Activated naive CD4-positive, alpha-beta T cell treated with anti-CD3 and anti-CD28 coated beads for 36 hours (primary cell): ENCODE measurements around the gene CCDC68. TPM values are rescaled to one million over a fixed set of nuclear protein-coding genes. Genes with fewer than 3 reads are reported as not detected.

Source experiments
- CTCF ChIA-PET: fragments of 350-600 bp; sonication (Branson Sonifier 250); formaldehyde crosslinking; loops from one replicate; lab custom pipeline; 2021; ENCODE audit warnings: antibody characterized with exemption; lab: Charles Lee
- DNase-seq: peaks from one replicate; pipeline ENCODE4 v3.0.0-alpha.2; 2020
- H3K27ac Mint-ChIP-seq: one replicate; pipeline ENCODE4 v1.8.0; 2021; ENCODE audit warnings: mild to moderate bottlenecking, mixed read lengths
- H3K27me3 Mint-ChIP-seq: one replicate; pipeline ENCODE4 v1.8.0; 2021; ENCODE audit warnings: low read depth, mixed read lengths
- H3K36me3 Mint-ChIP-seq: one replicate; pipeline ENCODE4 v1.8.0; 2021; ENCODE audit warnings: low read depth, mixed read lengths
- H3K4me1 Mint-ChIP-seq: one replicate; pipeline ENCODE4 v1.8.0; 2021; ENCODE audit warnings: low read depth, mixed read lengths
- H3K4me3 Mint-ChIP-seq: one replicate; pipeline ENCODE4 v1.8.0; 2021; ENCODE audit warnings: mild to moderate bottlenecking, moderate library complexity, mixed read lengths
- H3K9me3 Mint-ChIP-seq: one replicate; pipeline ENCODE4 v1.8.0; 2021; ENCODE audit warnings: mixed read lengths
- intact Hi-C: fragments of 100-400 bp; cut with micrococcal nuclease; formaldehyde crosslinking; loops from one replicate; pipeline ENCODE4 v1.15.1; 2023
- total RNA-seq, 2 experiments: library from RNA; stranded (reverse); gene quantifications; one replicate each; pipeline ENCODE4 v1.2.3, GENCODE V29; 2021

Gene CCDC68
- total RNA-seq, 2 experiments from 2014 or later: not detected

DNA sequence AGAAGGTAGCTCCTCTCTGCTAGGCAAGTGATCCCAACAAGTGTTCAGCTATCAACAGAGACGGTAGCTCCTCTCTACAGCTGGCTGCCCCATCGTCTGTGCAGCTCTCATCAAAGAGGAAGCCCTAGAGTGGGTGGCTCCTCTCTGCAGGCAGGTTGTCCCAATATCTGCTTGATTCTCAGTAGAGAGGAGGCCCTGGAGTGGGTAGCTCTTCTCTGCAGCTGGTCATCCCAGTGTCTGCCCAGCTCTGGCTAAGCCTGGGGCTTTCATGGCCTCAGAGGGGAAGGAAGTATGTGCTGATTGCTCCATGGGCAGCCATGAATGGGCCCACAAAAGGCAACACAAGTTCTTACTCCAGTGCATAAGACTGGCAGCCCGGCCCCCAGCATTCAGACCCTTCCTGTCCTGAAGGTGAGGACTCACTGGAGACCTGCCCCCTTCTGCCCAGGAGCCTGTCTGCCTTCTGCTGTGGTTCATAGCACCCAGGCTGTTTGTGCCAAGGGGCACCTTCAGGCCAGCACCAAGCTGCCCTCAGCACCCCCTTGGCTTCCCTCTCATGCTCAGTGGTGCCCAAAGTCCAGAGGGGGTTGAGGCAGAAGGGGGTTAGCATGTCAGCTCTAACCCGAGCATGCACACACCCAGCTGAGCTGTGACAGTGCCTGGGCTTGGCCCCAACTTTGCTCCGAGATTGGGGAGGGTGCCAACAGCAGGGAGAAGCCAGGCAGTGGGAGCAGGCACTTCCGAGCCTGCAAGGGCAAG lies 48.9 kb downstream of the CCDC68 start:
- Mint-ChIP-seq H3K4me1 (no peaks in the 10 kb centered on the region), H3K9me3 (no peaks in the 10 kb centered on the region), H3K27me3 (peaks cover 2% of the 10 kb centered on the region), H3K27ac (no peak overlapping the region), H3K36me3 (no peaks in the 10 kb centered on the region), H3K4me3 (no peak overlapping the region)
- intact Hi-C loops: no loop called here
- DNase-seq: no peak
- CTCF ChIA-PET: interaction anchor here (1.5 kb wide), 1 partner anchor 73 kb away, joined by 7 read pairs; no protein-coding TSS in a partner anchor

- Mint-ChIP-seq H3K9me3 (no peaks in the 10 kb centered on the region), H3K27me3 (peaks cover 2% of the 10 kb centered on the region), H3K4me1 (no peaks in the 10 kb centered on the region), H3K36me3 (no peaks in the 10 kb centered on the region), H3K4me3 (no peak overlapping the region), H3K27ac (no peak overlapping the region)
- no peak for DNase-seq
- intact Hi-C loops: no loop called here
- CTCF ChIA-PET: interaction anchor here (0.7 to 1.5 kb wide), 2 partner anchors 74 to 353 kb away, joined by 3 to 7 read pairs; no protein-coding TSS in a partner anchor
These were observed 49.7 kb downstream of the CCDC68 start for GRCh38 chr18:54909538-54909937.

DNA sequence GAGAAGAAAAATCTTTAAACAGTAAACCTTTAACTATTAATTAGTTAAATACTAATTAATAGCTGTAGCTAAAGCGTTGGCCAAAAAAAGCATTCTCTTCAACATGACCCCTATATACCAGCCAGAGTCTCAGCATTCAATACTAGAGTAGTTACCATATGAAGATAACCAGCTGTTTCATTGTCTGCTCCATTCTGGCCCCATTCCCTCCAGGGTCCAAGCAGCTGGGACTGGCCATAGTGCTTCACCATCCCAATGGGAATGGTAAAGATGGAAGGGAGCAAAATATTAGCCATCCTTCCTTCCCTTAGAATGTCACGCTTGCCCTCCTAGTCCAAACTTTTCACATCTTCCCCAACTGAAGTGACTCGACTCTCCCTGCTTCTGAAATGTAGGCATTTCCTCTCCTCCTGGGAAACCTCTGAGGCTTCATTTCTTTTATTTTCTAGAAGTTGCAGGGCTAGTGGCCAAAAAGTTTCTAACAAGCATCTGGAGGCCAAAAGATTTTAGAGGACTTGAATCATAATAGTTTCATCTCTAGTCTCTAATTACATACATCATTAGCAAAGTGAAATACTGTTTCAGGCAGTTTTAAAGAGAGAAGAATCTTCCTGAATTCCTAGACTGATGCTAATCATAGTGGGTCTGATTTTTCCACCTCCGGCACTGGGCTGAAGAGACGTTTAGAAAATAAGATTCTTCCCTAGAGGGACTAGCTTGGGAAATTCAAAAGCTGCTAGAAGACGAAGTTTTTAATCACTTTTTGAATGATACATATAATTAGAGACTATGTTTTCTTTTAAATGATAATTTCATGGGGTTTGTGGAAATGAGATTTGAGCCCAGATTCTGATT lies 52.7 kb downstream of the CCDC68 start:
- Mint-ChIP-seq H3K27me3 (peaks cover 2% of the 10 kb centered on the region), H3K9me3 (no peaks in the 10 kb centered on the region), H3K27ac (no peak overlapping the region), H3K4me3 (no peak overlapping the region), H3K36me3 (no peaks in the 10 kb centered on the region), H3K4me1 (no peaks in the 10 kb centered on the region)
- no peak for DNase-seq
- CTCF ChIA-PET: no interaction called here
- intact Hi-C loops: no loop called here

- DNase-seq: no peak
- no peak overlapping the region for H3K27ac Mint-ChIP-seq
- no peak overlapping the region for H3K4me3 Mint-ChIP-seq
- peaks cover 2% of the 10 kb centered on the region for H3K27me3 Mint-ChIP-seq
- no peaks in the 10 kb centered on the region for H3K4me1 Mint-ChIP-seq
- no peaks in the 10 kb centered on the region for H3K36me3 Mint-ChIP-seq
- H3K9me3 Mint-ChIP-seq: no peaks in the 10 kb centered on the region
- intact Hi-C loops: no loop called here
- CTCF ChIA-PET: no interaction called here
These were observed 53.6 kb downstream of the CCDC68 start for GRCh38 chr18:54905629-54906028.

- no peaks in the 10 kb centered on the region for H3K9me3 Mint-ChIP-seq
- no peak overlapping the region for H3K27ac Mint-ChIP-seq
- intact Hi-C loops: no loop called here
- H3K4me3 Mint-ChIP-seq: no peak overlapping the region
- no peaks in the 10 kb centered on the region for H3K36me3 Mint-ChIP-seq
- DNase-seq: no peak
- H3K27me3 Mint-ChIP-seq: peaks cover 2% of the 10 kb centered on the region
- no peaks in the 10 kb centered on the region for H3K4me1 Mint-ChIP-seq
- CTCF ChIA-PET: no interaction called here
These were observed 54.7 kb downstream of the CCDC68 start for GRCh38 chr18:54904581-54904980.

DNA sequence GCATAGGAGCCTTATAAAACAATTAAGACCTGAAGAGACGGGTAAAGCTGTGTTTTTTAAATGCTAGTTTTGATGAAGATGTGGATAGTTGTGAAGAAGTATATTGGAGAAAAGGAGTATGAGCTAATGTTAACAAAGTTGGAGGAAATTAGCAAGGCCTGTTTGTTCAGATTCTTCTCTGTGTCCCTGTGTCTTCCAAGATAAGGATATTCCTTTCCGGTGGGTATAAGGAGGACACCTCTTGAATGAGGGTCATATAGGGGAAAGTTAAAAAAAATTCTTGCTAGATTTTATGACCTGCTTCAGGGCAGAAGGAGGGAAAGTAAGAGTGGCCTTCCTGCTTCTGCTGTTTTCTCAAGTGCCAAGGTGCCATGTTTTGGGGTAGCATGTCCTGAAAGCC lies 59.0 kb downstream of the CCDC68 start:
- no peak for DNase-seq
- no peak overlapping the region for H3K27ac Mint-ChIP-seq
- H3K9me3 Mint-ChIP-seq: no peaks in the 10 kb centered on the region
- H3K4me3 Mint-ChIP-seq: no peak overlapping the region
- CTCF ChIA-PET: no interaction called here
- H3K4me1 Mint-ChIP-seq: no peaks in the 10 kb centered on the region
- H3K36me3 Mint-ChIP-seq: no peaks in the 10 kb centered on the region
- intact Hi-C loops: no loop called here
- H3K27me3 Mint-ChIP-seq: no peaks in the 10 kb centered on the region

- no peak for DNase-seq
- Mint-ChIP-seq H3K27me3 (no peaks in the 10 kb centered on the region), H3K9me3 (no peaks in the 10 kb centered on the region), H3K4me1 (no peaks in the 10 kb centered on the region), H3K36me3 (no peaks in the 10 kb centered on the region), H3K4me3 (no peak overlapping the region), H3K27ac (no peak overlapping the region)
- CTCF ChIA-PET: interaction anchor here (0.7 kb wide), 1 partner anchor 579 kb away, joined by 3 read pairs; no protein-coding TSS in a partner anchor
- intact Hi-C loops: no loop called here
These were observed 59.8 kb downstream of the CCDC68 start for GRCh38 chr18:54899500-54899899.

GRCh38 chr18:54888933-54889332 lies 70.3 kb downstream of the CCDC68 start:
- Mint-ChIP-seq H3K4me1 (peaks cover 2% of the 10 kb centered on the region), H3K36me3 (no peaks in the 10 kb centered on the region), H3K9me3 (no peaks in the 10 kb centered on the region), H3K27me3 (no peaks in the 10 kb centered on the region), H3K27ac (no peak overlapping the region), H3K4me3 (no peak overlapping the region)
- CTCF ChIA-PET: no interaction called here
- intact Hi-C loops: no loop called here
- DNase-seq: no peak

DNA sequence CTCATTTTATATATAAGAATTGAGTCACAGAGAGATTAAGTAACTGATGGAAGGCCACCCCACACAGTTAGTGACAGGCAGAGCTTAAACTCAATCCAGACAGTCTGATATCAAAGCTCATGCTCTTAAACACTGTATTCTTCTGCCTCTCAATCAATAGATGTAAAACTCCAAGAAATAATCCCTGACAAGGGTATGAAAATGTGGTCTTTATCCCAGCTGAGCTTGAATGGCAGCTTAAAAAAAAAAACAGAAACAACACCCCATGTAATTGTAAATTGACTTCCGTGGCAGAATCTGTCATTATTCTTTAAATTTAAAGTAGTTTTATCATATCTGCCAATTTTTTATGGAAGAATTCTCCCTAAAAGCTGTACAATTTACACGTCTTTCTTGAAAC lies 70.9 kb downstream of the CCDC68 start:
- CTCF ChIA-PET: no interaction called here
- no peak for DNase-seq
- Mint-ChIP-seq H3K27me3 (no peaks in the 10 kb centered on the region), H3K9me3 (no peaks in the 10 kb centered on the region), H3K4me3 (no peak overlapping the region), H3K4me1 (peaks cover 2% of the 10 kb centered on the region), H3K27ac (no peak overlapping the region), H3K36me3 (no peaks in the 10 kb centered on the region)
- intact Hi-C loops: no loop called here

- Mint-ChIP-seq H3K27me3 (no peaks in the 10 kb centered on the region), H3K4me3 (no peak overlapping the region), H3K27ac (no peak overlapping the region), H3K36me3 (no peaks in the 10 kb centered on the region), H3K4me1 (peaks cover 2% of the 10 kb centered on the region), H3K9me3 (no peaks in the 10 kb centered on the region)
- CTCF ChIA-PET: interaction anchor here (1.1 kb wide), 1 partner anchor 213 kb away, joined by 3 read pairs; no protein-coding TSS in a partner anchor
- DNase-seq: no peak
- intact Hi-C loops: no loop called here
These were observed 75.3 kb downstream of the CCDC68 start for GRCh38 chr18:54883816-54884604.

DNA sequence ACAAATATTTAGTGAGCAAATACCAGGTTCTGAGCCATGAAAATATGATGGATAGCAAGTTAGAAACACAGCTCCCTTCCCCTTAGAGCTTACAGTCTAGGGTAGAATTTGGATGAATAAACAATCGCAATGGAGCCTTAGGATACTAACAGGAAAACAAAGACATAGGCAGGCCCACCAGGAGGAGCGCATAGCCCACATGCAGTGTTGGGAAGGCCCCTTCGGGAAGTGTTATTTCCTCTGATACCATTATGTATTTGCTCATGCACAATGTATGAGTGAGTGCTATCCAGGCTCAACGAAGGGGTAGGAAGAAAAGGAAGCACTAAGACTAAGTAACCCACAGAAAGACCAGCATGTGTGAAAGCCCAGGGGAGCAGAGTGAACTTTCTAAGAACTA lies 76.9 kb downstream of the CCDC68 start:
- Mint-ChIP-seq H3K4me3 (no peak overlapping the region), H3K9me3 (no peaks in the 10 kb centered on the region), H3K27ac (no peak overlapping the region), H3K36me3 (no peaks in the 10 kb centered on the region), H3K4me1 (peaks cover 2% of the 10 kb centered on the region), H3K27me3 (no peaks in the 10 kb centered on the region)
- intact Hi-C loops: no loop called here
- no peak for DNase-seq
- CTCF ChIA-PET: no interaction called here

DNA sequence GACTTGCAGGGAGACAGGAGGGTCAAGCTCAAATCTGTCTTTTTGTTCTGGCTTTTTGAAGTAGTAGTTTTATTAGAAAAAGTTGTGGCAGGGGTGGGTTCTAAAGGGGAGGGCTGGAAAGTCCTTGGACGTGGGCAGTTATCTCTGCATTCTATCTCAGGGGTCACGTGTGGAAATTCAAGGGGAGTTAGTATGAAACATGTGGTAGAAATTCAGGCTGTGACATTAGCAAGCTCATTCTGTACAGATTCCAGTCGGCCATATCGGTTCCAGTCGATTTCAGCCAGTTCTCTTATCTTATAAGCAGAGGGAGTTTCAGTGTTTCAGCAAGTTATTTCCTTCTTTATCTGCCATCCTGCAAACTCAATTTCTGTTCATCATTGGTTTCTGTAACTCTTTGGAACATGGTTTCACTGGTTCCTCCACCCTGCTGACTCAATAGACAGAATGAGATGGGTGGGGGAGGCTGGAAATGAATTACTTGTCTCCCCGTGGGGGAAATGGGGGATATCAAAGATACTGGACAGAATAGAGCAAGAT lies 78.0 kb downstream of the CCDC68 start:
- Mint-ChIP-seq H3K9me3 (no peaks in the 10 kb centered on the region), H3K4me3 (no peak overlapping the region), H3K4me1 (peaks cover 2% of the 10 kb centered on the region), H3K27me3 (no peaks in the 10 kb centered on the region), H3K36me3 (no peaks in the 10 kb centered on the region), H3K27ac (no peak overlapping the region)
- intact Hi-C loops: no loop called here
- CTCF ChIA-PET: no interaction called here
- no peak for DNase-seq
